CD4-positive, alpha-beta T cell (primary cell): ENCODE data around the gene USP40. TPM values are rescaled to one million over a fixed set of nuclear protein-coding genes. Genes with fewer than 3 reads are reported as not detected.

Experiments used
- ATAC-seq: fragments of 200-7000 bp; cut with Tn5 transposase; one replicate; pipeline ENCODE4 v1.10.0; 2022; ENCODE audit warnings: mild to moderate bottlenecking; ENCODE audit not compliant: poor library complexity
- CTCF ChIA-PET: fragments of 350-600 bp; sonication (Branson Sonifier 250); formaldehyde crosslinking; loops from one replicate; lab custom pipeline; 2021; ENCODE audit warnings: antibody characterized with exemption, inconsistent platforms; lab: Charles Lee
- POLR2A ChIA-PET: fragments of 350-600 bp; sonication (Branson Sonifier 250); formaldehyde crosslinking; loops from one replicate; lab custom pipeline; 2021; ENCODE audit warnings: antibody characterized with exemption, inconsistent platforms; lab: Charles Lee
- DNase-seq, 14 experiments: peaks; one replicate each; pipeline ENCODE4 v3.0.0-alpha.2; 2013 to 2020; ENCODE audit warnings: mixed read lengths in 2 of 14
- H3K27ac ChIP-seq, 2 donors: one replicate each; pipeline versions ENCODE4 v1.5.1 to v1.7.0; 2013; ENCODE audit warnings: low read length in 2 of 2, low read depth in 1 of 2, mild to moderate bottlenecking in 1 of 2
- H3K27me3 ChIP-seq, 2 experiments: 1 replicate in 1 of 2; 2 replicates in 1 of 2; pipeline versions ENCODE4 v1.6.1 to v1.7.0; 2013; ENCODE audit warnings: low read length in 2 of 2, control low read depth in 1 of 2, mild to moderate bottlenecking in 1 of 2, moderate library complexity in 1 of 2; ENCODE audit not compliant: insufficient read depth in 2 of 2, control insufficient read depth in 1 of 2
- H3K36me3 ChIP-seq: one replicate; pipeline ENCODE4 v1.6.1; 2013; ENCODE audit warnings: low read length, control low read depth; ENCODE audit not compliant: insufficient read depth
- H3K4me1 ChIP-seq: one replicate; pipeline ENCODE4 v1.6.1; 2013; ENCODE audit warnings: low read length, control low read depth; ENCODE audit not compliant: insufficient read depth
- H3K4me3 ChIP-seq: one replicate; pipeline ENCODE4 v1.5.1; 2013; ENCODE audit warnings: mild to moderate bottlenecking, low read length, moderate library complexity
- H3K9me3 ChIP-seq, 2 experiments: 1 replicate in 1 of 2; 2 replicates in 1 of 2; pipeline versions ENCODE4 v1.6.1 to v1.7.0; 2013; ENCODE audit warnings: low read length in 2 of 2, mild to moderate bottlenecking in 2 of 2, control low read depth in 1 of 2, moderate library complexity in 1 of 2; ENCODE audit not compliant: control insufficient read depth in 1 of 2, insufficient read depth in 1 of 2
- H3K27ac Mint-ChIP-seq: one replicate; pipeline ENCODE4 v1.8.0; 2020; ENCODE audit warnings: mixed read lengths
- H3K27me3 Mint-ChIP-seq: one replicate; pipeline ENCODE4 v1.8.0; 2021; ENCODE audit warnings: mixed read lengths
- H3K36me3 Mint-ChIP-seq: one replicate; pipeline ENCODE4 v1.8.0; 2021; ENCODE audit warnings: low read depth, mixed read lengths
- H3K4me1 Mint-ChIP-seq: one replicate; pipeline ENCODE4 v1.8.0; 2021; ENCODE audit warnings: low read depth, mixed read lengths
- H3K4me3 Mint-ChIP-seq: one replicate; pipeline ENCODE4 v1.8.0; 2020; ENCODE audit warnings: mild to moderate bottlenecking, mixed read lengths
- H3K9me3 Mint-ChIP-seq: one replicate; pipeline ENCODE4 v1.8.0; 2020; ENCODE audit warnings: mixed read lengths
- CTCF ChIP-seq: fragments of 200-600 bp; IDR thresholded peaks from one replicate; pipeline ENCODE4 v1.8.0; 2022; ENCODE audit warnings: antibody characterized with exemption, mild to moderate bottlenecking
- intact Hi-C, 2 experiments: fragments of 100-400 bp; cut with DNase I in 1 of 2; cut with micrococcal nuclease in 1 of 2; formaldehyde crosslinking; loops; one replicate each; pipeline versions ENCODE4 v1.15.1 to v1.9.0; 2023 to 2025; cut with DNase I, micrococcal nuclease
- total RNA-seq, 174 experiments: library from RNA in 2 of 174; stranded (reverse) in 2 of 174; gene quantifications; one replicate each; pipeline ENCODE4 v1.2.3 and lab custom pipeline; 2021 to 2026

The USP40 gene
- total RNA-seq, 2 experiments from 2014 or later, result 7.2 to 8.7 TPM

DNA sequence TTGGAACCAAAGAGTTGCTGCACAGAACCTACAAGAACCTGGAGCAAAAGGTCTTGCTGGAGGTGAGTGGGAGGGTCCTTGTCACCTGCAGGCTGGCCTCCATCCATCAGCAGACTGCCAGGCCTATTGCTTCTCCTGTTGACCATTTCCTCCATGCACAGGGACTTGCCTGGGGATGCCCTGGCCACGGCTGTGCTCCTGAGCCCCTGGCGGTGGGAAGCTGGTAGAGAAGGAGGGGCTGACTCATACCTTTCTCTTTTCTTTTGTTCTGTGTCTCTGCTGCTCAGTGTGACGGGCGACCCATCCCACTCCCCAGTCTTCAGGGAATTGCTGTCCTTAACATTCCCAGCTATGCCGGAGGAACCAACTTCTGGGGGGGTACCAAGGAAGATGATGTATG, 109.6 kb downstream of the USP40 start:
- H3K4me1 Mint-ChIP-seq, result no peaks in the 10 kb centered on the region
- DNase-seq, result no peak
- H3K27ac ChIP-seq, result no peak overlapping the region
- ChIA-PET CTCF (interaction anchor here (1.2 kb wide), 1 partner anchor 14 kb away, joined by 3 read pairs; no protein-coding TSS in a partner anchor), POLR2A (no interaction called here)
- H3K27me3 Mint-ChIP-seq, result no peaks in the 10 kb centered on the region
- no peaks in the 10 kb centered on the region for H3K9me3 ChIP-seq
- H3K27ac Mint-ChIP-seq, result no peak overlapping the region
- no peak overlapping the region for H3K4me3 ChIP-seq
- peaks cover 94% of the 10 kb centered on the region for H3K36me3 ChIP-seq
- intact Hi-C loops, result no loop called here
- TF ChIP-seq CTCF, result no peak
- H3K9me3 Mint-ChIP-seq, result no peaks in the 10 kb centered on the region
- H3K27me3 ChIP-seq, result no peaks in the 10 kb centered on the region
- H3K36me3 Mint-ChIP-seq, result peaks cover 95% of the 10 kb centered on the region
- no peak for ATAC-seq
- no peaks in the 10 kb centered on the region for H3K4me1 ChIP-seq
- no peak overlapping the region for H3K4me3 Mint-ChIP-seq

- Mint-ChIP-seq H3K4me1 (no peaks in the 10 kb centered on the region), H3K36me3 (peaks cover 95% of the 10 kb centered on the region), H3K27ac (no peak overlapping the region), H3K4me3 (no peak overlapping the region), H3K27me3 (no peaks in the 10 kb centered on the region), H3K9me3 (no peaks in the 10 kb centered on the region)
- ATAC-seq, result no peak
- H3K9me3 ChIP-seq, result no peaks in the 10 kb centered on the region
- H3K4me3 ChIP-seq, result no peak overlapping the region
- DNase-seq, result no peak
- no peaks in the 10 kb centered on the region for H3K27me3 ChIP-seq
- ChIA-PET POLR2A (interaction anchor here (0.6 kb wide), 1 partner anchor 173 kb away, joined by 3 read pairs; no protein-coding TSS in a partner anchor), CTCF (no interaction called here)
- H3K27ac ChIP-seq, result no peak overlapping the region
- intact Hi-C loops, result no loop called here
- H3K36me3 ChIP-seq, result peaks cover 94% of the 10 kb centered on the region
- H3K4me1 ChIP-seq, result no peaks in the 10 kb centered on the region
- TF ChIP-seq CTCF, result no peak
These were observed 110.5 kb downstream of the USP40 start for GRCh38 chr2:233456111-233456510.

DNA sequence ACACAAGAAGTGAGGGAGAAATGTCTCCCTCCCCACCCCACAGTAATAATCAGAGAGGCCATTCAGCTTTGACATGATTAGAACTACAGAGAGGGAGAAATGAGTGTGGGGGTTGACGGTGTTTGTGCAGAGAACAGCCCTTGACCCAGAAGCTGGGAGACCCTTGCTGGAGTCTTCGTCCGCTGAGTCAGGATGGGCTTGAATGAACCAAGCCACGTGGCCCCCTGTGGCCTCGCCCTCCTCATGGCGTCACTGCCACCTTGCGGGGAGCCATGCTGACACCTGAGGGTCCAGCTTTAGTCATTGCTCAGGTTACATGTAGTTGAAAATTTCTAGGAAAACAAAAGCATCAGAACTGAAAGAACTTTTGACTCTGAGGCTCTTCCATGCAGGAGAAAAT, 111.1 kb downstream of the USP40 start:
- TF ChIP-seq CTCF, result no peak
- H3K4me3 Mint-ChIP-seq, result no peak overlapping the region
- DNase-seq (no peak), ATAC-seq (no peak)
- ChIA-PET POLR2A (no interaction called here), CTCF (no interaction called here)
- Histone ChIP-seq H3K27ac (no peak overlapping the region), H3K36me3 (peaks cover 95% of the 10 kb centered on the region), H3K9me3 (no peaks in the 10 kb centered on the region), H3K4me3 (no peak overlapping the region), H3K27me3 (no peaks in the 10 kb centered on the region), H3K4me1 (no peaks in the 10 kb centered on the region)
- no peaks in the 10 kb centered on the region for H3K27me3 Mint-ChIP-seq
- peaks cover 95% of the 10 kb centered on the region for H3K36me3 Mint-ChIP-seq
- intact Hi-C loops, result no loop called here
- no peaks in the 10 kb centered on the region for H3K9me3 Mint-ChIP-seq
- H3K27ac Mint-ChIP-seq, result no peak overlapping the region
- H3K4me1 Mint-ChIP-seq, result no peaks in the 10 kb centered on the region
